Ishikawa (cell line): ENCODE results near the gene RIPOR3.

Experiments
- CREB1 ChIP-seq: IDR thresholded peaks from 2 replicates; pipeline ENCODE4 v1.6.1; 2012; ENCODE audit warnings: low read depth
- EP300 ChIP-seq: IDR thresholded peaks from 2 replicates; pipeline ENCODE4 v1.6.1; 2012; ENCODE audit warnings: borderline replicate concordance
- RAD21 ChIP-seq: IDR thresholded peaks from 2 replicates; pipeline ENCODE4 v1.6.1; 2012; ENCODE audit warnings: low read depth
- TAF1 ChIP-seq: IDR thresholded peaks from 2 replicates; pipeline ENCODE4 v1.6.1; 2012; ENCODE audit warnings: low read depth, mild to moderate bottlenecking

- TF ChIP-seq RAD21 (no peak), TAF1 (no peak), CREB1 (no peak), EP300 (no peak)
Observed at GRCh38 chr20:50562262-50562701, 129.1 kb downstream of the RIPOR3 start.
